Measurements from ENCODE around the gene ARMC9.

Gene ARMC9

DNA sequence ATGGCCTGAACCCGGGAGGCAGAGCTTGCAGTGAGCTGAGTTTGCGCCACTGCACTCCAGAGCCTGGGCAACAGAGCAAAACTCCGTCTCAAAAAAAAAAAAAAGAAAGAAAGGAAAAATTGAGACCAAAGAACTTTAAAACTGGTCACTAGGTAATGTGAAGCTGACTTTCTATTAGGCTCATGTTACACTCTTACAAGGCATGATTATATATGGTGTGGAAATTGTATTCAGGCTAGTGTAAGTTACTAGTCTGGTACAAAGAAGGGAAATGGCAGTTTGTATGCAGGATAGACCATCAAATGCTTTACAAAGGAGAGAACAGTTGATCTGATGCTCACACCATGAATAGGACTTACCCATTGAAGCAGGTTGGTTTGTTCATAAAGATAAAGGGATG, 35.4 kb upstream of the ARMC9 start:
- Histone ChIP-seq H3K27ac (peak overlapping the region; percentile 32 to 90), H3K4me3 (no peak overlapping the region)
- no peak for DNase-seq (ENCODE audit: low spot score)
- TF ChIP-seq, protein P1, sequence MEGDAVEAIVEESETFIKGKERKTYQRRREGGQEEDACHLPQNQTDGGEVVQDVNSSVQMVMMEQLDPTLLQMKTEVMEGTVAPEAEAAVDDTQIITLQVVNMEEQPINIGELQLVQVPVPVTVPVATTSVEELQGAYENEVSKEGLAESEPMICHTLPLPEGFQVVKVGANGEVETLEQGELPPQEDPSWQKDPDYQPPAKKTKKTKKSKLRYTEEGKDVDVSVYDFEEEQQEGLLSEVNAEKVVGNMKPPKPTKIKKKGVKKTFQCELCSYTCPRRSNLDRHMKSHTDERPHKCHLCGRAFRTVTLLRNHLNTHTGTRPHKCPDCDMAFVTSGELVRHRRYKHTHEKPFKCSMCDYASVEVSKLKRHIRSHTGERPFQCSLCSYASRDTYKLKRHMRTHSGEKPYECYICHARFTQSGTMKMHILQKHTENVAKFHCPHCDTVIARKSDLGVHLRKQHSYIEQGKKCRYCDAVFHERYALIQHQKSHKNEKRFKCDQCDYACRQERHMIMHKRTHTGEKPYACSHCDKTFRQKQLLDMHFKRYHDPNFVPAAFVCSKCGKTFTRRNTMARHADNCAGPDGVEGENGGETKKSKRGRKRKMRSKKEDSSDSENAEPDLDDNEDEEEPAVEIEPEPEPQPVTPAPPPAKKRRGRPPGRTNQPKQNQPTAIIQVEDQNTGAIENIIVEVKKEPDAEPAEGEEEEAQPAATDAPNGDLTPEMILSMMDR (IDR thresholded peaks at IDR 0.05) = no peak

DNA sequence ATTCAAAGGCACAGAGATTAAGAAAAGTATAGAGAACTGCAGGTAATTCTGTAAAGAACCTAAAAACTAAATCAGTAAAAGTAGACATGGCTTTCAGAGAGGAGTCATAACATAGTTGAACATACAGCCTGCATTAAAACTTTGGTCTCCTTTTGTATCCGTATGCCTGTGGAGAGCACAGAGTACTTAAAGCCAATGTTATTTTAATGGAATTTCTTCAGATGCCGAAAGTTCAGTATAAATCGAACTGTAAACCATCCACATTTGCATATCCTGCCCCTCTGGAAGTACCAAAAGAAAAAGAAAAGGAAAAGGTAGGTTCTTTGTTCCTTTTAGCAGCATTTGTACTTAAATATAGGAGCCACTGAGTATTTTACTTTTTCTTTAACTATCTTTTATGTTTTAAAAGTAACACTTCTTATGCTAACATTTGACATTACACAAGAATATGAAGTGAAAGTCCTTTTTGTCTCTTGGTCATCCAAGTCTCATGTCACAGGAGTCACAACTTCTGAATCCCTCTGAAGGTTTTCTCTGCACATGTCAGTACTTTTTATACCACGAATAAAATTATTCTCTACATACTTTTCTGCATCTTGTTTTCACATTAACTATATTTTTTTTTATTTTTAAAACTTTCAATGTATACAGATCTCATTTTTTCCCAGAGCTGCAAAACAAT, 34.9 kb upstream of the ARMC9 start:
- H3K27ac ChIP-seq = peak overlapping the region; percentile 32 to 90
- TF ChIP-seq, protein P1 (IDR thresholded peaks at IDR 0.05) = no peak
- no peak overlapping the region for H3K4me3 ChIP-seq
- DNase-seq (ENCODE audit: low spot score) = no peak

DNA sequence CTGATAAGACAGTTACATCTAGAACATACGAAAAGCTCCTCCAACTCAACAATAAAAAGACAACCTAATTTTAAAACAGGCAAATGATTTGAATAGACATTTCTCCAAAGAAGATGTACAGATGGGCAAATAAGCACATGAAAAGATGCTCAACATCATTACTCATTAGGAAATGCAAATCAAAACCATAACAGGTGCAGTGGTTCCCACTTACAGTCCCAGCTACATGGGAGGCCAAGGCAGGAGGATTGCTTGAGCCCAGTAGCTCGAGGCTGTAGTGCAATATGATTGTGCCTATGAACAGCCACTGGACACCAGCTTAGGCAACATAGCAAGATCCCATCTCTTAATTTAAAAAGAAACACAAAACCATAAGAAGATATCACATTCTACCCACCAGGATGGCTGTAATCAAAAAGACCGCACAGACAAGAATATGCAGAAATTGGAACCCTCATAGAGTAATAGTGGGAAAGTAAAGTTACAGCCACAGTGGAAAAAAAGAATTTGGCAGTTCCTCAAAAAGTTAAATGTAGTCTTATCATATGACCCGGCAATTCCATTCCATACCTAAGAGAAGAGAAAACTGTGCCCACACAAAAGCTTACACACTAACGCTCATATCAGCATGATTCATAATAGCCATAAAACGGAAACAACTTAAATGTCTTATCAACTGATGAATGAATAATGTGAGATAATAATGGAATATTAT, 30.5 kb upstream of the ARMC9 start:
- H3K27ac ChIP-seq = no peak overlapping the region
- H3K4me3 ChIP-seq = no peak overlapping the region
- TF ChIP-seq, protein P1 (IDR thresholded peaks at IDR 0.05) = no peak
- no peak for DNase-seq (ENCODE audit: low spot score)

DNA sequence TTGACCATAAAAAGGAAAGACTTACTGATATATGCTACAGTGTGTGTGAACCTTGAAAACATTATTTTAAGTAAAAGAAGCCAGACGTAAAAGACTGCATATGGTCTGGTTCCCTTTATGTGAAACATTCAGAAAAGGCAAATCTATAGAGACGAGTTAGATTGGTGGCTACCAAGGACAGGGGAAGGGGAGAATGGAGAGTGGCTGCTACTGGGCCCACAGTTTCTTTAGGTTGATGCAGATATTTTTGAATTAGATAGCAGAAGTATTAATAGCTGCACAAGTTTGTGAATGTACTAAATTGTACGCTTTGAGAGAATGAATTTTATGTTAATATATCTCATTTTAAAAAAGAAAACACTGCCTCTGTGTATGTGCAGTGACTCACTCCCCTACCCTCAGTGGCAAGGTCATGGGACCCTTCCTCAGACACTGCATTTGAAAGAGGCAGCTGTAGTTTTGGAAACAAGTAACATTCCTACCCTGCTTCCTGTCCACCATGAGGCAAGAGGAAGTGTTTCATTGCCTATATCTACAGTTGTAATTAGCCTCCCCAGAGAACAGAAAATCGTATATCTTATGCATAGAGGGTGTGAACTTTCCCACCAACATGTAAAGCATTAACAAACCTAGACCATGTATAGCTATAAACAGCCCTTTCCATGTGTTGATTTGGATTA, 29.8 kb upstream of the ARMC9 start:
- no peak for DNase-seq (ENCODE audit: low spot score)
- TF ChIP-seq, protein P1 (IDR thresholded peaks at IDR 0.05) = no peak
- peak overlapping the region in 1 of 2 donors; percentile 54 for H3K27ac ChIP-seq
- H3K4me3 ChIP-seq = no peak overlapping the region

DNA sequence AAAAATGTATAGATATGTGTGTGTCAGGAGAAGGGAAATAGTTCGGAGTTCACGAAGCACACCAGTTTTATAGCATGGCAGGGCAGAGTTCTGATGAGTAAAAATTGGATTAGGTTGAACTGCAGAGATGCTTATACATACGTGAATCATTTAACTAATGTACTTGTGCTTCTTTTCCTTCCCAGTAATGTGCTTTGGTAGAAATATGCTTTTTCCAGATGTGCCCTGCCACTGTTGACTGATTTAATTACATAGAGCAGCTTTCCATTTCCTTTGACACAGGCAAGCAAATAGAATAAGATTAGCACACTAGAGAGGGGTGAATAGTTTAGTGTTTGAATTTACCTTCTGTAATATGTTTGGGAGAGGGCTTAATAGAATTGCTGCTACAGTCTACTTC, 28.9 kb upstream of the ARMC9 start:
- Histone ChIP-seq H3K4me3 (no peak overlapping the region), H3K27ac (peak overlapping the region in 1 of 2 donors; percentile 54)
- TF ChIP-seq, protein P1 (IDR thresholded peaks at IDR 0.05) = no peak
- no peak for DNase-seq (ENCODE audit: low spot score)

DNA sequence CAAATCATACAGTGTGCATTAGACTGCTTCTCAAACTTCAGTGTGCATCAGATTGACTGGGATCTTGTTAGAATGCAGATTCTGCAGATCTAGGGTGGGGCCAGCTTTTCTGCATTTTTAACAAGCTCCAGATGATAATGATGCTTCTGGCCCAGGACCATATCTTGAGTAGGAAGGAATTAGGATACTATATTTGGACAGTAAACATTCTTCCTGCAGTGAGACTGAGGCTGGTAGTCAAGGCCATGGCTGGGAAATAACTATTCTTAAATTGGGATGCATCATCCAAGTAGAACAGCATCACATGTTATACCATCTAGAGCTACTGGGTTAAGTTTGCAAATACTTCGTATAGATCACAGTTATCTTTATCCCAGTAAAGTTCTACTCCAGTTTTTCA, 28.4 kb upstream of the ARMC9 start:
- TF ChIP-seq, protein P1 (IDR thresholded peaks at IDR 0.05) = no peak
- no peak for DNase-seq (ENCODE audit: low spot score)
- Histone ChIP-seq H3K27ac (peak overlapping the region in 1 of 2 donors; percentile 54), H3K4me3 (no peak overlapping the region)

Data from coronary artery (tissue), 2 donors.